NCI-H524 (cell line): ENCODE data around the gene RTN4RL1.

Source experiments
- DNase-seq, 2 experiments: peaks; one replicate each; lab custom pipeline; 2025; lab: John Stamatoyannopoulos, UW

The RTN4RL1 gene

DNA sequence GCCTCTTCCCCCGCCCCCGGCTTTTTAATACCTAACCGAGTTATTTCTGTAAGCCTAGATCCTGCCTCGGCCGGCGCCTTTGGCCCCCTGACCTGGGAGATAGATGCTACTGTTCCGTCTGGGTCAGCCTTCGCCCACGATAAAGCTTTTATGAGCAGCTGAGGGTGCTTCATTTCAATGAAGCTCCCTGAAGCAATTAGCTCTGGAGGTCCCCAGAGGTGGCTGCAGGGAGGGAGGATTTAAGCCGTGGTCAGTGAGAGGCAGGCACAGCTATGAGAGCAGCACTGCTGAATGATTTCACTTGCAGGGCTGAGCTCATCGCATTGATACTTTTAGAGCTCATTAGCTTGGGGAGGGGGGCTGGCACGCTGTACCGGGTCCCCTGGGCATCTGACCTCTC is 105.9 kb downstream of the RTN4RL1 start:
- no peak for DNase-seq

- no peak for DNase-seq
Measured at GRCh38 chr17:1918346-1919162, 106.6 kb downstream of the RTN4RL1 start.

- no peak for DNase-seq
Measured at GRCh38 chr17:1916963-1917715, 108.0 kb downstream of the RTN4RL1 start.

- no peak for DNase-seq
Measured at GRCh38 chr17:1916316-1916715, 108.8 kb downstream of the RTN4RL1 start.

DNA sequence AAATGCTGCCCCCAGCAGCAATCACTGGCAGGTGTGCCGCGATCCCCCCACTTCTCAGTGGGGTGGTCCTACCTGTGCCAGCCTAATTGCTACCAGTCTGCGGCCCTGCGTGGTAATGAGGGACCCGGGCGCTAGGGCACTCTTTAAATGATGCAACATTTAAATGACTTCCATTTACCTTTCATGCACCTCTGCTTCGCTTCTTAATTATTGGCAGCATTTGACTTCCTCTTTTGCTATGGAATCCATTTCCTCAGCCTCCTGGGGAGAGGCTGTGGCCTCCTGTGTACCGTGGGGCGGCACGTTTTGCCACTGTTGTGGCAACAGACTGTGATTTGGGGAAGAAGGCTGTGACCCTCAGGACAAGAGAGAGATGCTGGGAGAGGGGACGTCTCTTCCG is 109.2 kb downstream of the RTN4RL1 start:
- no peak for DNase-seq

DNA sequence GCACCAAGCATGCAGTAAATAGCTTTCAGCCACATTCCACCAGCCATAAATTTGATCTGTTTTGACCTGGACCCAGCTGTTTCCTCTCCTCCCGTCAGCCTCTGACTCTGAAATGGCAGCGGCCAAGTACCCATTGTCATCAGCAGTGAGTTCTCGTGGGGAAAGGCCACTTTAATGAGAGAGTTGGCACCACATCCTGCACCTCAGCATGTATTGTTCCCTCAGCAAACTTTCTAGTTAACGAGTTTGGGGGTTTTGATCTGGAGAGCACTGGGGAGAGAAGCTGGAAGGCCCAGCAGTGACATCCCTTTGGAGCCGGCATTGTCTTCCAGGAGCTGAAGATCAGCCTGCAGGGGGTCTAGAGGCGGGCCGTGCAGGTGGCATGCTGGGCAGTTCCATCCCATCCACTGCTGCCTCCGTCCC is 110.5 kb downstream of the RTN4RL1 start:
- DNase-seq = no peak

GRCh38 chr17:1913702-1914101 is 111.4 kb downstream of the RTN4RL1 start:
- no peak for DNase-seq

GRCh38 chr17:1912146-1912545 is 113.0 kb downstream of the RTN4RL1 start:
- no peak for DNase-seq

- no peak for DNase-seq
Measured at GRCh38 chr17:1909985-1910384, 115.1 kb downstream of the RTN4RL1 start.

GRCh38 chr17:1908699-1909309 is 116.3 kb downstream of the RTN4RL1 start:
- peak; percentile 63 to 81 for DNase-seq

- peak; percentile 40 to 66 for DNase-seq
Measured at GRCh38 chr17:1907909-1908698, 117.0 kb downstream of the RTN4RL1 start.

DNA sequence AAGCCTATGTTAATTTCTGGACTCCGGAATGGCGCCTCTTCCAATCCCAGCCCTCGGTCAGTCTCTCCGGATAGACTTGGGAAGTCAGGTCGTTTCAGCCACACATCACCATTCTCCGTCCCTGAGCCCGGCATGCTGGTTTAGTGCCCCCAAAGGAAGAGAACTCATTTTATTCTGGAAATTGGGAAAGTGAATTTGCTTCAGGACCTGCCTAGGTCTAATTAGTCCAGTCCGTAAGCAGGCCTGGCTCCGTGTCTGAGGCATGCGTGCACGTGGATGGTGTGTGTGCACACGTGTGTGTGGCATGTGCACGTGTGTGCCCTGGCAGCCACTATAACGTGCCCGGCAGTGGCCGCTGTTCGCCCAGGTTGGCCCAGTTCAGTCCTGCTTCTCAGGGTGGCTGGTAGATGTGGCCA is 117.9 kb downstream of the RTN4RL1 start:
- DNase-seq = no peak

DNA sequence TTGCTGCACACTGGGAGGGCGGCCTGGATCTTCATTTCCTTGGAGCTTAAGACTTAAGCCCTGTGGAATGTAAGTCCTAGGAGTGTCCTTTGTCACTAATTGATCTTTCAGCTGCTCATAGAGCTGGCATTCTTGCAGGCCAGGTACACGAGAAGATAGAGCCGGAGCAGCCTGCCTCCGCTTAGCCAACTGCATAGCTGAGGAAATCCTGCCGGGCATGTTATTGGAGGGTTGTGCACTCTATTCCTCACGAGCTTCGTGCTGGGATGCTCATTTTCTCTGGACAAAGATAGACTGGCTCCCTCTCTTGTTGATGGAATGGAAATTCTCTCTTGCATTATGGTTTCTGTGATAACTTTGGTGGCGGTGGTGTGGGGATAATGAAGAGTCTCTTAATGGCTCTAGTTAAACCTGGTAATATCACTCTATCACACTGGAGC is 118.5 kb downstream of the RTN4RL1 start:
- DNase-seq = no peak

GRCh38 chr17:1905190-1905913 is 119.8 kb downstream of the RTN4RL1 start:
- DNase-seq = peak; percentile 47 to 65

- no peak for DNase-seq
Measured at GRCh38 chr17:1904273-1905182, 120.6 kb downstream of the RTN4RL1 start.

- no peak for DNase-seq
Measured at GRCh38 chr17:1899403-1900000, 125.6 kb downstream of the RTN4RL1 start.

- DNase-seq = no peak
Measured at GRCh38 chr17:1898872-1899271, 126.3 kb downstream of the RTN4RL1 start.

DNA sequence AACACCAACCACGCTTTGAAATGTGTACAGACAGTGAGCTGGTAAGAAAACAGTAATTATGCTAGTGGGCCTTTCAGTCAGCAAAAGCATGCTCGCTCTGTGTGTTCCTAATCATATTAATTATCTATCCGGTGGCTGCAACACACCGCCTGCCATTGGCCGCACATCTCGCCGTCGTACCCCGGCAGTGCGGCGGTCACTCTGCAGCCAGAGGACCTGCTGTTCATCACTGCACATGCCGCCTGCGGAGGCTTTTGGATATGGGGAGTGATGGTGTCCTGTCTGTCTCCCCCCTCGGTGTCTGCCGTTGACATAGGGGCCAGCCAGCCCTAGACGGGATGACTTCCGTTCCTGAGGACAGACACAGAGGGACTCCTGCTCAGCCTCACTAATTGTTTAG is 126.8 kb downstream of the RTN4RL1 start:
- no peak for DNase-seq

DNA sequence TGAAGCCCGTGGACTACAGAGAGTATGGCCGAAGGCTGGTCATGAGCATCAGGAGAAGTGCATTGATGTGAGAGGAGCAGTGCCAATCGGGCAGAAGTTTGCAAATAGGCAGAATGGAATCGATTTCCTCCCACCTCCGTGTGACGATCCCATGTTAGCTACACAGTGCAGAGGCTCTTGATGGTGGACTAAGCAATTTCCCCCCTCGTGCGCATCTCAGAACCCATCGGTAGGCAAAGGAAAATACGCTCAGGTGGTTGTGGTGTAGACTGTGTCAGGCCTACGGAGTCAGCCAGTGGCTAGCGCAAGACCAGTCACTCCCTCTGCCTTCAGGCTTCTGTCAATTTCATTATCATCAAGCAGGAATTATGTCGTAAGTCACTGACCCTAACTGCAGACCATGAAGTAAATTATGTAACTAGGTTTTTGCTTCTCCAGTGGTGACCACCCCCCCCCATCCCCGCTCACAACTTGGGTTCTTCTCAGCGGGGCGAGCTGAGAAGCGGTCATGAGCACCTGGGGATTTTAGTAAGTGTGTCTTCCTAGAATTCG is 128.0 kb downstream of the RTN4RL1 start:
- DNase-seq = no peak
